ENCODE measurements around the gene HAGH. TPM values are rescaled to one million over a fixed set of nuclear protein-coding genes. Genes with fewer than 3 reads are reported as not detected.

HAGH gene
- total RNA-seq, 4 donors from 2014 or later, result 91.7 to 150 (median 119) TPM

DNA sequence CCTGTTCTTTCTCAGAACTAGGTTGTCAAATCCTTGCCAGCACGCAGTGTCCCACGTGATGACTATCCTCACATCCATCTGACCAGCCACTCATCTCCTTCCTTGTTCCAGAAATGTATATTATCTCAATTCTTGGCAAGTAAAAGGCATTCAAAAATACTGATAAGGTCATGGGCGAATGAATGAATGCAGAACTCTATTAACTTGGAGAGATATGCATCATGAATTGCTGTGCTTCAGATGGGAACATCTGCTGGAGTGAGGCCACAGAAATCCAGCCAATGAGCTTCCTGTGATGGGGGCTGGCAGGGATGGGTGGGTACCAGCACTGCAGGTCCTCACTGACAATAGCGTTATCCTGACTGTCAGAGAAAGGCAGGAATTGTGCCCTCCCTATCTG, 19.4 kb upstream of the HAGH start:
- intact Hi-C loops (cut with DNase I), result no loop called here
- Histone ChIP-seq H3K27me3 (no peaks in the 10 kb centered on the region), H3K36me3 (no peaks in the 10 kb centered on the region), H3K27ac (no peak overlapping the region), H3K4me3 (replicated peaks in 1 of 3) (no peak overlapping the region), H3K4me1 (no peaks in the 10 kb centered on the region), H3K9me3 (no peaks in the 10 kb centered on the region)
- TF ChIP-seq CTCF (IDR thresholded peaks at IDR 0.05) (no peak), POLR2A (IDR thresholded peaks at IDR 0.05) (no peak)
- DNase-seq, result no peak
- 55% methylated on average over 4 of the region's 4 CpGs for WGBS, 2 donors

DNA sequence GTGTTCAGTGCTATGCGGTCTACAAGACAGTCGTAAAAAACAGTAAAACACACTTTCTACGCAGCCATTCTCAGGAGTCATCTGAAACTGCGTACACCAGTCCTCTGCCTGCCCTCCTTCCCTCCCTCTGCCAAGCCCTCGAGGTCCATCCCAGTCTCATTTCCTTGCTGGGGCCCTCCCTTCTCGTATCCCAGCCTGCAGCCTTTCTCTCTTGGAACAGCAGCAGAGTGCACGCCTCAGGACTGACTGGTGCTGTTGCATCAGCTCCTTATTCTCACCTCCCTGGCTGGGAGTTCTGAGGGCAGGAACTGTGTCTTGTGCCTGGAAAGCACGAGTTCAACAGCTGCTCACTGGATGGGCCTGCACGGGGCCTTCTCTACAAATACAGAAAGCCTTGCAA, 12.9 kb upstream of the HAGH start:
- no peak for DNase-seq
- H3K9me3 ChIP-seq, result no peaks in the 10 kb centered on the region
- WGBS, 2 donors, result 71 to 76% methylated on average over 9 of the region's 9 CpGs
- no peaks in the 10 kb centered on the region for H3K36me3 ChIP-seq
- intact Hi-C loops (cut with DNase I), result no loop called here
- no peaks in the 10 kb centered on the region for H3K27me3 ChIP-seq
- no peak overlapping the region for H3K4me3 ChIP-seq (replicated peaks in 1 of 3)
- H3K27ac ChIP-seq, result no peak overlapping the region
- no peak for TF ChIP-seq POLR2A (IDR thresholded peaks at IDR 0.05)
- no peak for TF ChIP-seq CTCF (IDR thresholded peaks at IDR 0.05)
- no peaks in the 10 kb centered on the region for H3K4me1 ChIP-seq

DNA sequence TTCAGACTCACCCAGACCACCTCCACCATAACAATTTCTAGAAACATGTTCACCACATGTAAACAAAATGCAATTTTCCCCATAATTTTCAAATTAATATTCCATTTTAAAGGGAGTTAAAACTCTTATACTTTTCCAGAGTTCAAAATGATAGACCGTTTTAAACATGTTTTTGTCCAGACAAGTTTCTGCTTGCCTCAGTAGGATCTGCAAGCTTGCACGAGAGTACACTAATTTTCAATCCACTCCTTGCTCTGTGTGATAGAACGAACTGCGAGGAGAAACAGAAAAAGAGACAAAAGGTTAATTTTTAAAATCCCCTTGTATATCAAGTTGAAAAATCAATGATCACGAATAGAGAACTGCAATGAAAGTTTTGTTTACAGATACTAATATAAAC, 7.5 kb upstream of the HAGH start:
- DNase-seq, result no peak
- WGBS, 2 donors, result 89 to 90% methylated on average over 5 of the region's 5 CpGs

DNA sequence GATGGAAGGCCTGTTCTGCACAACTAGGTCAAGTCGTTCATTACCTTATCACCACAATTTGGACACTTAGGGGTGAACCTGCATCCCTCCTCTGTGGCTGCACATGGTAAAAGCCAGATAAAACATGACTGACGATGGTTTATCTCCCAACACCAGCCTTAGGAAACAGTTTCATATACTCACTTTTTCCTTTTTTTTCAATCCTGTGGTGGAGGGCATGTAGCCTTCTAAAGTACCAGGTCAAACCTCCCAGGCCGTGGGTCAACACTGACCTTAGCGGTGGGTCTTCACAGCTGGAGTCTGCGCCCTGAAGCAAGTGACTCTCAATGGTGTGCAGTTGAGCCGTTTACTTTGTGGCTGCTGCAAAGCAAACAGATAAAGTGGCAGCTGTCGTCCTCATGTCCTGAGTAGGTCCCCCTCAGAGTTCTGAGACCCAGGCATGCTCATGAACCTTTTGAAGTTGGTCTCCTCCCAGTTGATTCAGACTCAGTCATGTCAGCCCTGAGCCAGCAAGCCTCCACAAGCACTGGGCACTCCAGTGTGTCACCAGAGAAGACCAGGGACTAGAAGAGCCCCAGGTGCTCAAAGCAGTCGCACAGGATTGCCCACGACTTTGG, 6.3 kb upstream of the HAGH start:
- Histone ChIP-seq H3K27me3 (no peaks in the 10 kb centered on the region), H3K36me3 (no peaks in the 10 kb centered on the region), H3K27ac (no peak overlapping the region), H3K4me3 (replicated peaks in 1 of 3) (no peak overlapping the region), H3K9me3 (no peaks in the 10 kb centered on the region), H3K4me1 (peaks cover 3 to 12% of the 10 kb centered on the region in 2 donors)
- WGBS, 2 donors, result 52 to 71% methylated on average over 7 to 9 of the region's 9 CpGs
- TF ChIP-seq CTCF (IDR thresholded peaks at IDR 0.05), result no peak
- no peak for TF ChIP-seq POLR2A (IDR thresholded peaks at IDR 0.05)
- intact Hi-C loops (cut with DNase I), result no loop called here
- DNase-seq, result no peak

More for the DNA sequence above, 7.5 kb upstream of the HAGH start:
- TF ChIP-seq CTCF (IDR thresholded peaks at IDR 0.05), result no peak
- TF ChIP-seq POLR2A (IDR thresholded peaks at IDR 0.05), result no peak
- peaks cover 0 to 2% of the 10 kb centered on the region in 2 donors for H3K4me1 ChIP-seq
- intact Hi-C loops (cut with DNase I), result no loop called here
- H3K27me3 ChIP-seq, result no peaks in the 10 kb centered on the region
- no peak overlapping the region for H3K27ac ChIP-seq
- H3K36me3 ChIP-seq, result no peaks in the 10 kb centered on the region
- H3K9me3 ChIP-seq, result no peaks in the 10 kb centered on the region
- H3K4me3 ChIP-seq (replicated peaks in 1 of 3), result no peak overlapping the region

GRCh38 chr16:1831186-1832075, 4.8 kb upstream of the HAGH start:
- H3K36me3 ChIP-seq, result no peaks in the 10 kb centered on the region
- no peak for TF ChIP-seq CTCF (IDR thresholded peaks at IDR 0.05)
- no peak for TF ChIP-seq POLR2A (IDR thresholded peaks at IDR 0.05)
- peaks cover 10 to 17% of the 10 kb centered on the region in 2 donors for H3K4me1 ChIP-seq
- no peak overlapping the region for H3K4me3 ChIP-seq (replicated peaks in 1 of 3)
- 85 to 87% methylated on average over 19 of the region's 19 CpGs for WGBS, 2 donors
- intact Hi-C loops (cut with DNase I), result no loop called here
- no peak for DNase-seq
- no peak overlapping the region for H3K27ac ChIP-seq
- no peaks in the 10 kb centered on the region for H3K9me3 ChIP-seq
- H3K27me3 ChIP-seq, result no peaks in the 10 kb centered on the region
